ENCODE data around the gene RNF13. TPM values are rescaled to one million over a fixed set of nuclear protein-coding genes. Genes with fewer than 3 reads are reported as not detected.

The RNF13 gene, protein sequence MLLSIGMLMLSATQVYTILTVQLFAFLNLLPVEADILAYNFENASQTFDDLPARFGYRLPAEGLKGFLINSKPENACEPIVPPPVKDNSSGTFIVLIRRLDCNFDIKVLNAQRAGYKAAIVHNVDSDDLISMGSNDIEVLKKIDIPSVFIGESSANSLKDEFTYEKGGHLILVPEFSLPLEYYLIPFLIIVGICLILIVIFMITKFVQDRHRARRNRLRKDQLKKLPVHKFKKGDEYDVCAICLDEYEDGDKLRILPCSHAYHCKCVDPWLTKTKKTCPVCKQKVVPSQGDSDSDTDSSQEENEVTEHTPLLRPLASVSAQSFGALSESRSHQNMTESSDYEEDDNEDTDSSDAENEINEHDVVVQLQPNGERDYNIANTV
- total RNA-seq (2012; rRNA removed), result 29.8 and 39.2 TPM in 2 replicates
- 9.3 and 12.8 TPM in 2 replicates for polyA plus RNA-seq (2012; rRNA removed)
- 3.6 and 7.2 TPM in 2 replicates for polyA plus RNA-seq (2012; cell fraction: cytosol; rRNA removed)
- 1.4 and 16.5 TPM in 2 replicates for polyA plus RNA-seq (2012; cell fraction: nucleus; rRNA removed; ENCODE audit: low replicate concordance)
- Bru-seq, nascent RNA, result percentile 72 among the genes with signal in this experiment
- BruChase-seq, experiment 1, labeled RNA remaining after a 6-hour chase, result percentile 59 among the genes with signal in this experiment
- BruChase-seq, experiment 2, labeled RNA remaining after a 2-hour chase, result percentile 68 among the genes with signal in this experiment
- long read RNA-seq, transcript RNF13-203 (10 exons, 2,843 nt), result major isoform, 34 of 45 reads
- long read RNA-seq, partial matches to known transcripts, result 6 of 45 reads
- long read RNA-seq, other reads (novel, unspliced or antisense), result 1 of 45 reads

DNA sequence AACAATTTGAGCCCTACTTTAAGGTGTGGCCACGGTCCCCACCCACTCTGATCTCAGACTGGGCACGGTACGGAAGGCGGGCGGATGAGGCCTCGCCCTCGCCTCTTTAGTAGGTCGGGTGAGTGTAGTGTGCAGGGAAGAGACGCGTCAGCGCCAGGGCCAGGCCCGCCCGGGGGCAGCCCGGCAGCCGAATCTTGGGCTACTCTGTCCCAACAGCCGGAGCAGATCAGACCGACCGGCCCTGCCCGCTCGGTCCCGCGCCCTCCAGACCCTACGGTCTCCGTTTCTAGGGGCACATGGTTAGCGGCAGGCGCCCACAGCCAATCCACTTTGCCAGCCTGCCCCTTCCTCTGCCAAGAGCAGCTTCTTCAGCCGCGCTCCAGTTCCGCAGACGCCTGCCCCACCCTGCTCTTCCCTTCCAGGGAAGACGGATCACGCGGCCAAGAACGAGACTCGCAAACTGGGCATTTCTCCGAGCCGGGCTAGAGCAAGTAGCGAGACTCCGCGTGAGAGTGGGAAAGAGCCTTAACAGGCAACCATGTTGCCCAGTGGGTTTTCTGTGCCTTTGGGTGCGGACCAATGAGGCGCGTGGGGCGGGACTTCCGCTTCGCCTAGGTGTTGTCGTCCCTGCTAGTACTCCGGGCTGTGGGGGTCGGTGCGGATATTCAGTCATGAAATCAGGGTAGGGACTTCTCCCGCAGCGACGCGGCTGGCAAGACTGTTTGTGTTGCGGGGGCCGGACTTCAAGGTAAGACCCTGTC is at the start of gene RNF13:
Gene RNF13 (plus strand): TSS at position 610 of the 761 bp plus-strand sequence. CDS start 32,812 bp downstream, outside the sequence.
- Histone ChIP-seq H2BK120ac (ENCODE audit: low read depth, low read length) (peak within 1 kb of the TSS; percentile 81), H3K18ac (ENCODE audit: low read depth, low read length) (peak within 1 kb of the TSS; percentile 31), H4K20me1 (ENCODE audit: insufficient read depth, low read length) (peaks cover 17% of the 10 kb centered on the region; the same call in 1 of the 2 replicates), H3K9ac (ENCODE audit: low read depth, low read length) (peak within 1 kb of the TSS; percentile 68), H3K36me3 (ENCODE audit: control insufficient read depth, insufficient read depth, low read length) (no peaks in the 10 kb centered on the region), H2BK20ac (ENCODE audit: low read depth, low read length) (no peak within 1 kb of the TSS), H2AK5ac (ENCODE audit: low read depth, low read length) (peak within 1 kb of the TSS; percentile 20), H2BK5ac (ENCODE audit: low read depth, low read length, poor library complexity, severe bottlenecking) (peak within 1 kb of the TSS; percentile 61), H3K9me1 (ENCODE audit: insufficient read depth, low read length) (no peaks in the 10 kb centered on the region), H3K23ac (ENCODE audit: low read depth, low read length) (peak within 1 kb of the TSS; percentile 85), H3K14ac (replicated peaks; ENCODE audit: low read depth, low read length) (peak within 1 kb of the TSS; percentile 64), H3K4ac (ENCODE audit: low read depth, low read length) (peak within 1 kb of the TSS; percentile 90), H3K79me1 (ENCODE audit: low read depth in 1 of 2, low read length in 2 of 2) (peaks cover 0 to 42% of the 10 kb centered on the region in 2 experiments; a peak in 3 of 4 replicates), H2AFZ (replicated peaks; ENCODE audit: low read length, poor library complexity) (peak within 1 kb of the TSS; percentile 100), H3K4me3 (ENCODE audit: insufficient read depth, low read depth, low read length) (peak within 1 kb of the TSS; percentile 69), H4K5ac (ENCODE audit: low read depth, low read length) (peak within 1 kb of the TSS; percentile 60), H3K56ac (ENCODE audit: extremely low read depth, insufficient read depth, low read length) (peak within 1 kb of the TSS; percentile 48; the same call in 1 of the 2 replicates), H3K9me3 (ENCODE audit: control insufficient read depth, insufficient read depth, low read length) (no peaks in the 10 kb centered on the region), H4K91ac (ENCODE audit: insufficient read depth, low read depth, low read length) (peak within 1 kb of the TSS; percentile 71), H2AK9ac (replicated peaks; ENCODE audit: low read depth, low read length, poor library complexity) (peak within 1 kb of the TSS; percentile 97), H2BK15ac (ENCODE audit: low read depth, low read length) (peak within 1 kb of the TSS; percentile 57; the same call in 2 of the 3 replicates), H3K27ac (ENCODE audit: insufficient read depth, low read length) (peak within 1 kb of the TSS; percentile 74), H3K4me1 (ENCODE audit: control insufficient read depth, insufficient read depth, low read length) (no peaks in the 10 kb centered on the region), H4K8ac (ENCODE audit: low read depth in 2 of 2, low read length in 2 of 2) (peak within 1 kb of the TSS; percentile 76 to 98), H3K4me2 (ENCODE audit: low read depth, low read length) (peak within 1 kb of the TSS; percentile 96), H3K27me3 (ENCODE audit: control insufficient read depth, insufficient read depth, low read length) (no peaks in the 10 kb centered on the region)
- no TSS peak for BruUV-seq (replicated peaks)
- DNase-seq, result peak; percentile 94
- dilution Hi-C loops (cut with HindIII; ENCODE audit: low sequenced_read_pairs, unreplicated experiment), result no loop called here
- WGBS, 2 experiments (ENCODE audit: extremely low coverage in 2 of 2, insufficient read length in 1 of 2), result 1% methylated on average over 15 of the region's 56 CpGs; no CpG with 5 or more reads in 1 of the 2 experiments
- intact Hi-C loops (cut with micrococcal nuclease), result no loop called here
- ChIA-PET POLR2A (ENCODE audit: unreplicated experiment) (no interaction called here), CTCF (interaction anchor here (1.3 to 1.9 kb wide), 2 partner anchors 47 to 60 kb away, joined by 4 read pairs; no protein-coding TSS in a partner anchor)
- in situ Hi-C loops (cut with MboI; ENCODE audit: low sequenced_read_pairs), result no loop called here
- ATAC-seq (ENCODE audit: low read depth), result peak; percentile 95
- TF ChIP-seq NFE2L2 (IDR thresholded peaks at IDR 0.05; ENCODE audit: low read depth, low read length) (no peak), CTCF (conservative IDR thresholded peaks at IDR 0.05; ENCODE audit: low read depth, low read length) (no peak), RFX5 (IDR thresholded peaks at IDR 0.05; ENCODE audit: low read depth, low read length) (no peak), RCOR1 (IDR thresholded peaks at IDR 0.05; ENCODE audit: insufficient replicate concordance, low read length) (no peak), ELK1 (IDR thresholded peaks at IDR 0.05; ENCODE audit: borderline replicate concordance, low read depth, low read length) (no peak), CEBPB (IDR thresholded peaks at IDR 0.05; ENCODE audit: low read depth, low read length) (no peak), CHD1 (IDR thresholded peaks at IDR 0.05; ENCODE audit: low read depth, low read length) (no peak), MAZ (IDR thresholded peaks at IDR 0.05; ENCODE audit: borderline replicate concordance, low read depth, low read length) (peak; percentile 21; the same call in 1 of the 2 replicates), FOS (IDR thresholded peaks at IDR 0.05; ENCODE audit: low read depth, low read length) (peak; percentile 96)

Data from IMR-90 (cell line).